Hindlimb muscle (tissue), 1 donor: Measurements from ENCODE around the gene P2RY14. TPM values are rescaled to one million over a fixed set of nuclear protein-coding genes. Genes with fewer than 3 reads are reported as not detected.

ENCODE experiments used
- DNase-seq: peaks from one replicate; pipeline ENCODE4 v3.0.0-alpha.2; 2013
- polyA plus RNA-seq: library from polyadenylated mRNA; unstranded; fragments of 120-200 nt; gene quantifications from one replicate; pipeline ENCODE4 v1.2.1, GENCODE V29; 2013; ENCODE audit not compliant: insufficient read length

The P2RY14 gene
- 1.5 TPM for polyA plus RNA-seq

- no peak for DNase-seq
These were observed at the start of gene P2RY14 for GRCh38 chr3:151278230-151278629. Gene P2RY14 (minus strand): TSS chr3:151278542. CDS start chr3:151214316, 64,226 bp downstream.

- no peak for DNase-seq
These were observed 49.3 kb upstream of the P2RY14 start for GRCh38 chr3:151327571-151328198.

DNA sequence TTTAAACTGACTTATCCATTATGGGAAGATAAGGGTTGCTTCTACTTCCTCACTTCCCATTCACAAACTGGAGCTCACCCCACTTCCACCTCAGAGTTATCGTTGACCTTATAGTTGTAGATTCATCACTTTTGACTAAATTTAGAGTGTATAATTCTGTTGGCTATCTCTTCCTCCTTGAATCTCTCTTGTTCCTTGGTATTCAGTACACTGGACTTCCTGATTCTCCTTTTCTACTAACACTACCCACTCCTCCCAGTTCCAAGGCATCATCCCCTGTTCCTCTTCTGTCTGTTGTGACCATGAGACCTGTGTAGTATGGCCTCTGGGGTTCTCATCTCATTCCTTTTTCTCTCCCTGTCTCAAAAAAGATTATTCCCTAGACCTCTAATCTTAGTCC lies 44.2 kb upstream of the P2RY14 start:
- no peak for DNase-seq

- DNase-seq, result no peak
These were observed 43.2 kb upstream of the P2RY14 start for GRCh38 chr3:151321526-151321925.

DNA sequence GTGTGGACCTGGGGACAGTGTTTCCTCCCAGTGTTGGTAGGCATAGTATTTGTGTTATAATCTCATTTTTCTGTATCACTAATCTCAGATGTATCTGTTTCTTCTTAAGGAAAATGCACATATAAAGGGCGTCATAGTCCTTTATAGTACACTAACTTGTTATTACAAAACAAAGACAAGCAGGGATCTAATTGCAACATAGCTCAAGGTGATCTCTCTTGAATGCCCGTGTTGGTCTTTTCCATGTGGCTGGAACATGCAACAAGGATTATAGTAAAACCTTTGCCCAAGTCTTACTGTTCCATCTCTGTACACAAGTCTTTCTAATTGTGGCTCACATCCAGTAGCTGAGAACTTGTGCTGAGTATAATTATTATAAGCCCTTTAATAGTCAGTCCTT lies 41.8 kb upstream of the P2RY14 start:
- no peak for DNase-seq

DNA sequence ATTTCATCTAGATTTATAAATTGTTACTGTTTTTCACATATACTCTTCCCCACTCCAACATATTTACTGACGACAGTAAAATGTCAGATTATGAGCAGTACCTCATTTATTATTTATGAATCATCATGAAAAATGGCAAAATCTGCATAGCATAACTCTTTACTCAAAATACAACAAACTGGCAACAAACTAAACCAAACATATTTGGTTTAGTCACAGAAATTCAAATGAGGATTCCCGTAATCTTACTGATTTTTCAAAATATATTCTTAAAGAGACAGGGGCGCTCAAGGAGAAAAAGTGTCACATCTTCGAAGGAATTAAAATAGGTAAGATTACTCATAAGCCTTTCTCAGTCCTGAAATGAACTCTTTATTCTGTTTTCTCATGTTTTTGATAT lies 41.3 kb upstream of the P2RY14 start:
- no peak for DNase-seq

- no peak for DNase-seq
These were observed 40.6 kb upstream of the P2RY14 start for GRCh38 chr3:151318991-151319390.

DNA sequence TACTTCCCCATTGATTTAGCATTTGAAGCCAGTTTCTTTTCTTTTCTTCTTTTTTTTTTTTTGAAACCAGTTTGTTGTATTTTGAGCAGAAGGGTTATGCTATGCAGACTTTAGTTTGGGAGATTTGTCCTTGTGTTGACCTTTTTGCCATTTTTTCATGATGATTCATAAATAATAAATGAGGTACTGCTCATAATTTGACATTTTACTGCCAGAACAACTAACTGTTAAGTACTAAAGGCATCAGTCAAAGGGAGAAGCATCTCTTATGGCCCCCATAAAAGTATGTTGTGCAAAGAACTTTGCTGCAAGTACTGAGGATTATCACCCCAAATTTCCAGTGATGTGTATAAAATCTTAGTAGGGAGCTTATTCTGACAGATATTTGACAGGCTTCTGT lies 40.0 kb upstream of the P2RY14 start:
- no peak for DNase-seq

DNA sequence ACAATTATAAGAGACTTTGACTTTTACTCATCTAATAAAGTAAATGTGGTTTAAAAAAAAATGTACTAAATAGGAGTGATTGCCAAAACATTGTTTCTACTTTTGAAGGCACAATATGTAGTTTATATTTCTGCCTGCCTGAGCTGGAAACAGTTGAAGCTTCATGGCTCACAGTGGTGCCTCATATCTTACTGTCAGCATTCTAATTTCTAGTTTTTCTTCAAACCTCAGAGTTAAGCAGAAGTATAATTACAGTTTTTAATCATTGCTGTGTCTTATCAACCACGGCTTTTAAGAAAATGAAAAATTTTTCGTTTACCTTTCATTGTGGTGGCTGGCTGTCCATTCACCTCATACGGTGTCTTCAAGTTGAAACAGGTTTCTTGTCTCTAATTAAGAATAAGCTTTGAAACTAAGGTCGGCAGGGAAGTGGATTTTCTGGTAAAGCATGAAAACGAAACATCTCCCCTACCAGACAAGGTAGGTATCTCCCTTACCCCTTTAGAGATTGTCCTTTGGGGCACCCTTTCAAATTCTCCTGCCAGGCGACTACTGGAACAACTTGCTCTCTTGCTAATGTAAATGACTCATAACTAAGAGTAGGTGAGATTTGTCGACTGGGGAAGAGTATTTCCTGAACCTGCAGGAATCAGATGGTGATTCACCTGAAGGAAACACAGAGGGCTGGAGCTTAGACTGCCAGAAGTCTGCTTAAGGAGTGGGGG lies 38.1 kb upstream of the P2RY14 start, which contains the start of gene GPR87:
TSS of gene GPR87 (minus strand) at position 554 of the 725 bp plus-strand sequence. CDS start 16,720 bp downstream, outside the sequence.
- DNase-seq, result no peak

DNA sequence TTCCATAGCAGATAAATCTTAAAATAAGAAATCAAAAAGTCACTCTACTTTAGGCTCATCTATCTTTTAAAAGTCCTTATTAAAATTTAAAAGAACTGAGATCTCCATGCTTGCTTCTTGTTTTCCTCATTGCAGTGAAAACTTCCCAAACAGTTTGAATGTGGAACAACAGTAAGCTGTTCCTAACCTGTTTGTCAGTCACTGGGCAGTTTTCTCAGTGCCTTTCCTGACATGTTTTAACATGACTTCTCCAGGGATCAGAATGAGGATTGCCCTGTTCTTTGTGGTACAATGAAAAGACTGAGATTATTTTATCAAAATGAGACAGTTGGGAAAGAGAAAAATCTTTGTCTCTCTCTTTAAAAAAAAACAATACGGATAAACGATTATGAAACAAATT lies 37.5 kb upstream of the P2RY14 start:
- DNase-seq, result no peak

DNA sequence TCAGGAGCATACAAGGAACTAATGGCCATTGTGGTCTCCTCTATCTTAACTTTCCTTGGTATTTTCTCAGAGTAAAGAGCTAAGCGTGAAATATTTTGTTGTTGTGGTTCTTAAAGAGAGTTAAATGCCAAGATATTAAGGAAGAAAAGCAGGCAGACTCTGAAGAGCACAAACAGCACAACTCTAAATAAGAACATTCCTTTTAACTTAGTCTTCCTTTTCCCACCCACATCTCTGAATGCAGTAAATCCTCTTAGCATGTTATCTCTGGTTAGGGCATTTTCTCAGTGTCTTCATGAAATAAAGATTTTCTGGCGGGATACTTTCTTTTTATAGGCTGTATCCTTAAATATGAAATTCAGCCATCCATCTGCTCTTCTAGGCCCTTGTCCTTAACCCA lies 36.8 kb upstream of the P2RY14 start:
- DNase-seq, result no peak

DNA sequence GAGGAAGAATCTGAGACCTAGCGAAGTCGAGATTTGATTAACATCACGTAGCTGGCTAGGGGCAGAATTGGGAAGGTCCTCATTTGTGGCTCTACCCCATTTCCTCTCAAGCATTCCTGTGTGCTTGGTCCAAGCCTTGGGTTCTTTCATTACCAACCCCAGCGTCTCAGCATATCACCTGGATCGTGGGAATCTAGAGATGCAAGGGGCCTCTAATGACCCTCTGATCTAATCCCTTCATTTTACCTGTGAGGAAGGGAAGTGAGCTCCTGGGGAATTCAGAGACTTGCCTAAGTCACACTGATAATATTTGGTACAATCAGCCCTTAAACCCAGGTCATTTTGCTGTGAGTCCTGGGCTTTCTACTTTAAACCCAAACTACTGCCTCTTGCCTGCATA lies 36.3 kb upstream of the P2RY14 start:
- DNase-seq, result no peak

GRCh38 chr3:151314137-151314536 lies 35.8 kb upstream of the P2RY14 start:
- DNase-seq, result no peak

- no peak for DNase-seq
These were observed 34.6 kb upstream of the P2RY14 start for GRCh38 chr3:151312972-151313371.

DNA sequence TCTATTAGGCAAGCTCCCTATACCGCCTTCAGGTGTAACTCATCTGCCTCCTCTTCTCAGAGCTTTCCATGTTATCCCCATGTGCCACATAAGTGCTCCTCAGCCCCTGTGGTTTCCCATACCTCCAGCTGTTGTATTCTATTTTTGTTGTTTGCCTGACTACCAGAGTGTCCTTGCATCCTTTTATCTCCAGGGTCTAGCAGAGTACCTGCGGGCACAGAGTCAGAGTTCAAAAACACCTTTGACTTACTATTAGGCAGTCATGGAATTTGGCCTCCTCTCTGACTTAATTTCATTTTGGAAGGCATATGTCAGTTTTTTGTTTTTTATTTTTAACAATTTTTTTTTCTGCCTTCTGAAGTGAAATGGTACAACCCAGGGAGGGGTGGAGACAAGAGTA lies 31.2 kb upstream of the P2RY14 start:
- DNase-seq, result no peak

GRCh38 chr3:151307583-151308488 lies 29.5 kb upstream of the P2RY14 start:
- DNase-seq, result no peak

GRCh38 chr3:151307131-151307530 lies 28.8 kb upstream of the P2RY14 start:
- no peak for DNase-seq

DNA sequence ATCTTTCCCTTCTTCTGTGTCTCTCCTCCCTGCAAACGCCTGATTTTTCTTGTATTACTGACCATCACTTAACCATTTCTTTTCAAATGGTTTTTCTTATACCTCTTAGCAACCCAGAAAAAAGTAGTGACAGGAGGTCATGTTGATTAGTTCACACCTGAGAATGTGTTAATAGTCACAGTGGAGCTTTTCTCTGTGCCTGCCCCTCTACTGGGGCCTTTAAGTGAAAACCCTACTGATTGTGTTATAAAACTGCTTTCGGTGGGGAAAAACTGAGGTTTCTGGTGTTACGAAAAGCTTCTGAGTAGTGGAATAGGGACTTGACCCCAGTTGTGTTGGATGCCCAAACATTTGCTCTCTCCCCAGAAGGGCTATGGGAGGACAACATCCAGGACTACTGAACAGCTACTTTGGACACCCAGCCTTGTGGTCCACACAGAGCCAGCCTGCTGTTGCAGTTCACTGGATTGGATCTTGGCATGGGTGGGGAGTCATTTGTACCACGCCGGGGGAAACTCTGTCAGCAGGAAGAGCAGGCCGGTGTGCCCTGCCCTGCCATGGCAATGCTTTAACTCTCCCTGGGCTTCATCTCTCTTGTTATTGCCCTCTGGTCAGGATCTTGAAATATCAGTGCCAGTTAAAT lies 27.9 kb upstream of the P2RY14 start:
- DNase-seq, result no peak

DNA sequence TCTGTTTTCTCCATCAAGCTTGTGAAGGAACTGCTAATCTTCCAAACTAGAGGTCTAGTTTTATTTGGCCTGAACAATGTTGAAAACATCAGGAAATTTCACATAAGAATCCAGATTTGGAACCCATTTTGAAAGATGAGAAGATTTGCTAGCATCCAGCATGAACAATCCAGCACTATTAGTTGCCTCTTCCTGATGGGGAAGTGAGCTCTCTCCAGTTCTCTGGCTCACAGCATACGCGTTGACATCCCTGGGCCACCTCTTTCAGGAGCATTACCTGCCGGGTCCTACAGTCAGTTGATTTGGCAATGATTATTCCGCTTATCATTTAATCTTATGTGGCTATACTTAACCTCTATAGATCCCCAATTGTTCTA lies 27.4 kb upstream of the P2RY14 start:
- DNase-seq, result no peak

- DNase-seq, result no peak
These were observed 26.9 kb upstream of the P2RY14 start for GRCh38 chr3:151305060-151305774.

GRCh38 chr3:151303751-151304150 lies 25.4 kb upstream of the P2RY14 start:
- DNase-seq, result no peak

- DNase-seq, result no peak
These were observed 23.4 kb upstream of the P2RY14 start for GRCh38 chr3:151301787-151302186.
